ENCODE data around the gene SPOCK3.
"Not testable (repeated sequence)": the region's sequence is repeated elsewhere in the genome, so short reads cannot be mapped to it uniquely, and the experiment has no call there.

GRCh38 chr4:167281545-167281944 is 47.3 kb upstream of the SPOCK3 start:
- not testable (repeated sequence) for TF ChIP-seq YY1 (IDR thresholded peaks at IDR 0.05; ENCODE audit: insufficient read depth, insufficient read length); ZNF274 (IDR thresholded peaks at IDR 0.05; ENCODE audit: low read depth, low read length); SUZ12 (IDR thresholded peaks at IDR 0.05; ENCODE audit: extremely low read depth, insufficient read depth, insufficient read length)

Measured in NT2/D1 (cell line).